ENCODE measurements around the gene CCNK. TPM values are rescaled to one million over a fixed set of nuclear protein-coding genes. Genes with fewer than 3 reads are reported as not detected.

Gene CCNK
- total RNA-seq, 2 donors from 2014 or later: 78.6 to 105 TPM

DNA sequence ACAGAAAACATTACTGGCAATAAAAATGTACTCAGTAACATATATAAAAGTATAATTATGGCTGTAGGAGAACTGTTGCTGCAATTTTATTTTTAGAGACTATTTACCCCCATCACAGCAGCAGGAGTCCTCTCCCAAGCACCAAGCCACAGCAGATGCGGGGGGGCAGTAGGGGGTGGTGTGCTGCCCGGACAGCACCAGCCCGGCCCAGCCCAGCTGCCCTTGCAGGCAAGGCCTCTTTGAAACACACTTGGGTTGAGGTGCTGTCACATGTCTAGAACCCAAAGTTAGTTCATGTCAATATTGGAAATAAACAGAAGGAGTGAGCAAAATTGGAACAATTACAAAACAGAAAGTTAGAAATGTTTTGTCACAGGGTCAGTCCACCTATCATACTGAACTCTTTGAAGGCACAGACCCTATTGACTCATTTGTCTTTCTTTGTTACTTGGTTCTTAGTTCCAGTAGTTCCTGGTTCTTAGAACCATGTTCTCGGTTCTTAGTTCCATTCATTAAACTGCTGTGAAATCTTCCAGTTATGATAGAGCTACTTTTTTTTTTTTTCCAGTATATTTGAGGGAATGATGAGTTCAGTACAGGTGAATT, 22.7 kb downstream of the CCNK start:
- Mint-ChIP-seq H3K9me3 (no peaks in the 10 kb centered on the region), H3K4me3 (no peak overlapping the region), H3K27me3 (no peaks in the 10 kb centered on the region), H3K4me1 (ENCODE audit: low read depth in 2 of 2) (no peaks in the 10 kb centered on the region), H3K36me3 (peaks cover 26% of the 10 kb centered on the region), H3K27ac (no peak overlapping the region)
- no peak for ATAC-seq
- no peak for DNase-seq (ENCODE audit: low spot score)

DNA sequence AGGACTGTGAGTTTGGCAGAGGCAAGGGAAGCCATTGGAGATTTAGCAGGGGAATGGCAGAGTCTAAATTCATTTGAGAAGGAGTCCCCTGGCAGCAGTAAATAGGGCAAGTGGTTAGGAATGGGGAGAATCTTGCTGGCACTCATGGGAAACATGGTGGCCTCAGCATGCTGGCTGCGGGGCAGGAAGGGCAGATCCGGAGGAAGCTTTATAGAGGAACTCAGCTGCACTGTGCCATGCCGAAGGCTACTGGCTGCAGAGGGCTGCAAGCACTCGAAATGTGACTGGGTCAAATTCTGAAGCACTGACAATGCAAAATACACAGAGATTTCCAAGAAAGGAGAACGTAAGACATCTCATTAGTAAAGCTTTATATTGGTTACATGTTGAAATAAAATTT, 23.9 kb downstream of the CCNK start:
- H3K27ac Mint-ChIP-seq: no peak overlapping the region
- DNase-seq (ENCODE audit: low spot score): no peak
- H3K4me1 Mint-ChIP-seq (ENCODE audit: low read depth in 2 of 2): peaks cover 0 to 3% of the 10 kb centered on the region in 2 donors
- H3K36me3 Mint-ChIP-seq: peaks cover 26% of the 10 kb centered on the region
- no peak overlapping the region for H3K4me3 Mint-ChIP-seq
- H3K27me3 Mint-ChIP-seq: no peaks in the 10 kb centered on the region
- H3K9me3 Mint-ChIP-seq: no peaks in the 10 kb centered on the region
- ATAC-seq: no peak

DNA sequence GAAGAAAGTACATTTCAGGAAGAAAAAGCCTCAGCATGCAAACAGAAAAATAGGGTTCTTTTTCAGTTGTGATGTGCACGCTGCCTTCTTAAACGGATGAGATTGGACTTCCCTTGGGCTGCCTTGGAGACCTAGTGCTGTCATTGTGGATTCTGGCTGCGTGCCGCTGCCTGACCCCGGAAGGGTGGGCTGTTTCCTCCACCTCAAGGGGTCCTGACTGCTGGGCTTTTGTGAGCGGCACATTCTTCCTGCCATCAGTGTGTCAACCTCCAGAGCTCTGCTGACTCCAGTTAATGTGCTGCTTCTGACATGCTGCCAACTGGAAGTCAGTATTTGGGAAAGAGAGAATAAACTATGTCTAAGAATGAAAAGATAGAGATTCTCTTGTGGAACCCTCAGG, 25.1 kb downstream of the CCNK start:
- Mint-ChIP-seq H3K27ac (no peak overlapping the region), H3K9me3 (no peaks in the 10 kb centered on the region), H3K36me3 (peaks cover 26% of the 10 kb centered on the region), H3K27me3 (no peaks in the 10 kb centered on the region), H3K4me3 (no peak overlapping the region), H3K4me1 (ENCODE audit: low read depth in 2 of 2) (peaks cover 0 to 3% of the 10 kb centered on the region in 2 donors)
- ATAC-seq (no peak), DNase-seq (ENCODE audit: low spot score) (no peak)

DNA sequence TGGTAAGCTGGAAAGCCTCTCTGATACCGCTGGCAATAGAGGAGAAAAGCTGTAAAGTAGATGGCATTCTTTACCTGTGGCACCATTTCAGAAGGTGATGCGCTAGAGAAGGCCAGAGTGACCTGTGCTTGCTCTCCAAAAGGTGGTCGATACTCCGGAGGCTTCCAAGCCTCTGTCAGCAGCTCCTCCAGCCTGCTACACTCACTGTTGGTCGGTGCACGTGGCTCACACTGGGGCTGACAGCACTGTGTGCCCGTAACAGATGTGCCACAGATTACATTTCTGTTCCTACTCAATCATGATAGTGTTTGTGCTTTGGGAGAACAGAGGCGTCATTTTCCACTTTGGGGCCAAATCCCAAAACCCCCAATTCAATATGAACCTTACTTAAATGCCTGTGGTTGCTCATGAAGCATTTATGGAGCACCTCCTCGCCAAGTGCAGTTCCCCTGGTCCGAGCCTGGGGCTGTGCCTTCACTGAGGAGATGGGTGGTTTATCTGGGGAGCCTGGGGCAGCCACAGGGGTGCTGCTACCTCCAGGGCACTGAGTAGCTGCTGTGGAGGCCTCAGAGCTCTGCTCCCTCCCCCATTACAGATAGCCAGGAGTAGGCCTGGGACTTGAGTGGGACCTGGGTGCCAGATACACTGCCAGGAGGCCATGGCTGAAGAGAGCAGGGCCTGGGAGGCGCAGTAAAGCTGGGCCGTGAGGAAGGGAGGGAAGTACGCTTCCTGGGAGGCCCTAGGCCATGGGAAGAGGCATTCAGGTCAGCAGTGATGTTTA, 26.8 kb downstream of the CCNK start:
- Mint-ChIP-seq H3K36me3 (peaks cover 26% of the 10 kb centered on the region), H3K27me3 (no peaks in the 10 kb centered on the region), H3K27ac (peak overlapping the region in 1 of 2 donors; percentile 31), H3K4me1 (ENCODE audit: low read depth in 2 of 2) (peaks cover 0 to 3% of the 10 kb centered on the region in 2 donors), H3K9me3 (no peaks in the 10 kb centered on the region), H3K4me3 (no peak overlapping the region)
- ATAC-seq: no peak
- no peak for DNase-seq (ENCODE audit: low spot score)

DNA sequence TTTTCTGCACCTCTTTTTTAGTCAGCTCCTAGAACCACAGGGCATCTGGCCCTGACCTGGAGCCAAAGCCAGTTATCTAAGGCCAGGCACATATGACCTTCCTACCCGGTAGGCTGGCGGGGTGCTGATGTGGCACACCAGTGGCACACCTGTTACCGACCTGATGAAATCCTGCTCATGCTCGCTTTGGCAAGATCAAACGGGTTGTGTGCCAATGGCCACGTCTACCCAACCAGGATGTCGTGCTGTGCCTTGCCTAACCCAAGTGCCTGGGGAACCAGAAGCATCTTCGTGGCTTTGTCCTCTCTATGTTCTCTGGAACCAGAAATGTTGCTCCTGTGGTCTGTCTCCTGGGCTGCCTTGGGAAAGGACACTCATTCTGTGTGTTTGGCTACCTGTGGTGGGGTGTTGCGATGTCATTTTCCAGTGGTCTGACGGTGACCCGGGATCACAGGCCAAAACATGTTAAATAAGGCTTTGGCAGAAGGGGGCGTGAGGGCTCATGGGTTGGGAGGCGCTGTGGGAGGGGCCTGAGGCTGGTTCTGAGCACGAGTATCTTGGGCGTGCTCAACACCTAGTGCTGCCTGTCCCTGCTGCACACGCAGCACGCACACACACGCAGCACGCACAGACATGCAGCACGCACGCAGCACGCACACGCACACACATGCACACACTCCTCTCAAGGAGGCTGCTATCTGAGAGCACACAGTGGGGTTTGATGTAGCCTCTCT, 27.9 kb downstream of the CCNK start:
- Mint-ChIP-seq H3K4me3 (no peak overlapping the region), H3K4me1 (ENCODE audit: low read depth in 2 of 2) (peaks cover 0 to 3% of the 10 kb centered on the region in 2 donors), H3K27me3 (no peaks in the 10 kb centered on the region), H3K27ac (peak overlapping the region in 1 of 2 donors; percentile 31), H3K9me3 (no peaks in the 10 kb centered on the region), H3K36me3 (peaks cover 17% of the 10 kb centered on the region)
- no peak for ATAC-seq
- no peak for DNase-seq (ENCODE audit: low spot score)

DNA sequence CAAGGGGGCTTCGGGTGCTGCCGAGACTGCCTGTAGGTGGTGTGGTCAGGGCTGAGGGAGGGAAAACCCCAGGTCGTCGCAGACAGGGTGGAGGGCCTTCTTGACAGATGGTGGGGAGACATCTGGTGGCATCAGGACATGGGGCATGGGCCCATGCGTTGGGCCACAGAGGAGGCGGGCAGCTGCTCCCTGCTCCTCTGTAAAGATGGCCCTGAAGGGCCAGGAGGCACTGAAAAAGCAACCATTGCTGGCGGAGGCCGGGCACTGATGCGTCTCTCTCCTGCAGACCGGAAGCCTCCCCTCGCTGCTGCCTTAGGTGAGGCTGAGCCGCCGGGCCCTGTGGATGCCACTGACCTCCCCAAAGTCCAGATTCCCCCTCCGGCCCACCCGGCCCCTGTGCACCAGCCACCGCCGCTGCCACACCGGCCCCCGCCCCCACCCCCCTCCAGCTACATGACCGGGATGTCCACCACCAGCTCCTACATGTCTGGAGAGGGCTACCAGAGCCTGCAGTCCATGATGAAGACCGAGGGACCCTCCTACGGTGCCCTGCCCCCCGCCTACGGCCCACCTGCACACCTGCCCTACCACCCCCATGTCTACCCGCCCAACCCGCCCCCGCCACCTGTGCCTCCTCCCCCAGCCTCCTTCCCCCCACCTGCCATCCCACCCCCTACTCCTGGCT, 28.8 kb downstream of the CCNK start:
- peaks cover 9% of the 10 kb centered on the region for H3K36me3 Mint-ChIP-seq
- H3K9me3 Mint-ChIP-seq: no peaks in the 10 kb centered on the region
- H3K27me3 Mint-ChIP-seq: no peaks in the 10 kb centered on the region
- no peak overlapping the region for H3K27ac Mint-ChIP-seq
- peaks cover 0 to 3% of the 10 kb centered on the region in 2 donors for H3K4me1 Mint-ChIP-seq (ENCODE audit: low read depth in 2 of 2)
- ATAC-seq (no peak), DNase-seq (ENCODE audit: low spot score) (no peak)
- H3K4me3 Mint-ChIP-seq: no peak overlapping the region

DNA sequence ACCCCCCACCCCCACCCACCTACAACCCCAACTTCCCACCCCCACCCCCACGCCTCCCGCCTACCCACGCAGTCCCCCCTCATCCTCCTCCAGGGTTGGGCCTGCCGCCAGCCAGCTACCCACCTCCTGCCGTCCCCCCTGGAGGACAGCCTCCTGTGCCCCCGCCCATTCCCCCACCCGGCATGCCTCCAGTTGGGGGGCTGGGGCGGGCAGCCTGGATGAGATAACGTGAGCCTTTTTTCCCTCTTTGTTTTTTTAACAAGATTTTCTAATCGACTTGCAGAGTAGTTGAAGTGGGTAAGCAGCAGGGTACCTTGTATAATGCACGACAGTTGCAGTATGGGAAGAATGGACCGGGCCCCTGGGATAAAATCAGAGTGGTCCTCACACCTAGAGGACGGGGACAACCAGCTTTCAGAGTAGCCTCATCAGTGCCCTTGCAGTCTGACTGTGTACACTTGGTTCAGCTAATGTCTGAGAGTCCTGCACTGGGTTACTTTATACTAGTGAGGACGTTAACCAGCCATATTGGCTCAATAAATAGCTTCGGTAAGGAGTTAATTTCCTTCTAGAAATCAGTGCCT, 29.4 kb downstream of the CCNK start:
- ATAC-seq: no peak
- DNase-seq (ENCODE audit: low spot score): no peak
- H3K4me3 Mint-ChIP-seq: no peak overlapping the region
- H3K4me1 Mint-ChIP-seq (ENCODE audit: low read depth in 2 of 2): peaks cover 0 to 3% of the 10 kb centered on the region in 2 donors
- H3K27ac Mint-ChIP-seq: no peak overlapping the region
- H3K9me3 Mint-ChIP-seq: no peaks in the 10 kb centered on the region
- no peaks in the 10 kb centered on the region for H3K27me3 Mint-ChIP-seq
- H3K36me3 Mint-ChIP-seq: peaks cover 5% of the 10 kb centered on the region

DNA sequence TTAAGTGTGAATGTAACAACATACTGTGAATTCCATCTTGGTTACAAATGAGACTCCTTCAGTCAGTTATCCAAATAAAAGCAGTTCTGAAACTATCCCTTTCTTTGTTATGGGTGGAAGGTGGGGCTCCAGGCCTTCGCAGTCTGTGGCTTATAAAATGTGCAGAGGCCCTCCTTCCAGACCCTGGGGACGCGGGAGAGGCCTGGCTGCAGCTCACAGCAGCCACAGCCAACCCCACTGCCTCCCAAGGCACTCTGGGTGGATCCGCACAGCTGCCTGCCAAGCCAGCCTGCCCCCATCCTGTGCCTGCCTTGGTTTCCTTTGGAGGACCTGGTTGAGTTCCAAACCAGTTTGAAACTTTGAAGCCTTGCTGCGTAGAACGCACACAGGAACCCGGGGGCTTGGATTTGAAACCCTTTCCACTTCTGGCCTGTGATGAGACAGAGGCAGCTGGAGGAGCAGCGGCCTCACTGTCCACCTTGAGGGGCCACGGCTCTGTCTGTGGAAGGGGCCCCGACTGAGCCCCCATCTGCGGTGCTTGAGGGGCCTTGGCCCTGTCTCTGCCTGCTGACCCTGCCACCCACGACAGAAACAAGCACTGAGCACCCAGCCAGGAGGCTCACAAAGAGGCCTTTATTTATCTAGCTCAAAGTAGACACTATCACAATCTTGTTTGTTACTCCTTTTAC, 30.4 kb downstream of the CCNK start:
- Mint-ChIP-seq H3K4me3 (no peak overlapping the region), H3K4me1 (ENCODE audit: low read depth in 2 of 2) (peaks cover 0 to 3% of the 10 kb centered on the region in 2 donors), H3K27ac (no peak overlapping the region), H3K36me3 (no peaks in the 10 kb centered on the region), H3K27me3 (no peaks in the 10 kb centered on the region), H3K9me3 (no peaks in the 10 kb centered on the region)
- ATAC-seq: no peak
- DNase-seq (ENCODE audit: low spot score): no peak

DNA sequence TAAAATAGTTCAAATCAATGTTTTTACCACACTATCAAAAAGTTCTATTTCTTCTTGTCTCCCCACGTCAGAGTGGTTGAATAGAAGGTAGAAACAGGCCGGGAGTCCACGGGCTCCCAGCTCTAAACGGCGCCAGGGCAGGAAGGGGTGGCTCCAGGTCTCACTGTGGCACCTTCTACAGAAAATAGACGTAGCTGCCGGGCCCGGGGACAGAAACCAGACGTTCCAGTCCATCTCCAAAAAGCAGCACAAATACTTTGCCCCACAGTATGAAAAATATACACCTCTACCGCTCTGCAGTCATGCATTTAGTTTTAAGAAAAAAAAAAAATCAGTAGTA, 30.9 kb downstream of the CCNK start:
- H3K27ac Mint-ChIP-seq: no peak overlapping the region
- peaks cover 0 to 3% of the 10 kb centered on the region in 2 donors for H3K4me1 Mint-ChIP-seq (ENCODE audit: low read depth in 2 of 2)
- H3K4me3 Mint-ChIP-seq: no peak overlapping the region
- H3K36me3 Mint-ChIP-seq: no peaks in the 10 kb centered on the region
- H3K9me3 Mint-ChIP-seq: no peaks in the 10 kb centered on the region
- ATAC-seq (no peak), DNase-seq (ENCODE audit: low spot score) (no peak)
- H3K27me3 Mint-ChIP-seq: no peaks in the 10 kb centered on the region

DNA sequence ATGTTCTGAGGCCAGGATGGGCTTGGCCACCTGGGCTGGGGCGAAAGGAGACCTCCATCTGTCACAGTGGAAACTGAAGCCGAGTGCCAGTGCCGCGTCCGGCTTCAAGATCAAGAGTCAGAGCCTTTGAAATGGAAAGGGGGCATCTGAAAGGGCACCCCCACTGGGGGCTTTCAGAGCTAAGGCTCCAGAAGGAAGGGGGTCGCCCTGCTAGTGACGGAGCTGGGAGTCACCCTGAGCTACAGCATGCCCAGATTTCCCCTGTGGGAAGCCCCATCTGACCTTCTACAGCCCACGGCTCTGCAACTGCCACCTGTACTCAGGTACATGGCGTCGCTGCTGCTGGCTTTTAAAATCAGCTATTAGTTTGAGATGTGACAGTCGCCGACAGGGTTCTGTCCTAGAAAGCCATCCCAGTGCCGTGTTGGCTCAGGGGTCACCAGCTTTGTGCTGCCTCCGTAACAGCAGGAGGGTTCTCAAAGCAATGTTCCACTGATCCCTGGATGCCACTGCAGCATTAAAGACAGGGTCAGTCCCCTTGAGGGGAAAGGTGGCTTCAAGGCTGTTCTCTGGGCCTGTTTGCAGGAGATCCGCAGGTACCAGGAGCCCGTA, 31.5 kb downstream of the CCNK start:
- H3K36me3 Mint-ChIP-seq: no peaks in the 10 kb centered on the region
- no peak for ATAC-seq
- DNase-seq (ENCODE audit: low spot score): no peak
- H3K4me1 Mint-ChIP-seq (ENCODE audit: low read depth in 2 of 2): peaks cover 0 to 3% of the 10 kb centered on the region in 2 donors
- H3K9me3 Mint-ChIP-seq: no peaks in the 10 kb centered on the region
- H3K27me3 Mint-ChIP-seq: no peaks in the 10 kb centered on the region
- no peak overlapping the region for H3K27ac Mint-ChIP-seq
- no peak overlapping the region for H3K4me3 Mint-ChIP-seq

DNA sequence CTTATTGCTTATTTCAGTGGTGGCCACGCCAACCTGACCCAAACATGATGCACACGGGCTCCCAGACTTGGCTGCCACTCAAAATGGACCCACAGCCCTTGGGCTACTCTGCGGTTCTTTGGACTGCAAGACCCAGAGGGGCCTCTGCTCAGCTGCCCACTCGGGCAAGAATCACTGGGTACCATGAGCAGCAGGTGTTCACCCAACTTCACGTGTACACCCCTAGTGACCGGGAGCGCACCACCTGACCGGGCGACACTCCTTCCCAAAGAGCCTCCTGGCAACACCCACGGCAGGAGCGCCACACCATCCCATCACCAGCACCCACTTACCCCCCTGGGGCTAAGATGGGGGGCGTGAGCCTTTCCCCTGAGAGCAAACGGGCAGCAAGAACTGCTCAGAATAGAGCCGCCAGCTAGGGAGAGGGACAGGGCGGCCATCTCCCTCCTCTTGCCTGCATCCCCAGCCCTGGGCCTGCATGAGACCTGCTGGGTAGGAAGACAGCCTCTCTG, 32.0 kb downstream of the CCNK start:
- Mint-ChIP-seq H3K36me3 (no peaks in the 10 kb centered on the region), H3K4me1 (ENCODE audit: low read depth in 2 of 2) (peaks cover 0 to 3% of the 10 kb centered on the region in 2 donors), H3K27me3 (no peaks in the 10 kb centered on the region), H3K9me3 (no peaks in the 10 kb centered on the region), H3K27ac (no peak overlapping the region), H3K4me3 (no peak overlapping the region)
- peak; percentile 51 for DNase-seq (ENCODE audit: low spot score)
- no peak for ATAC-seq

DNA sequence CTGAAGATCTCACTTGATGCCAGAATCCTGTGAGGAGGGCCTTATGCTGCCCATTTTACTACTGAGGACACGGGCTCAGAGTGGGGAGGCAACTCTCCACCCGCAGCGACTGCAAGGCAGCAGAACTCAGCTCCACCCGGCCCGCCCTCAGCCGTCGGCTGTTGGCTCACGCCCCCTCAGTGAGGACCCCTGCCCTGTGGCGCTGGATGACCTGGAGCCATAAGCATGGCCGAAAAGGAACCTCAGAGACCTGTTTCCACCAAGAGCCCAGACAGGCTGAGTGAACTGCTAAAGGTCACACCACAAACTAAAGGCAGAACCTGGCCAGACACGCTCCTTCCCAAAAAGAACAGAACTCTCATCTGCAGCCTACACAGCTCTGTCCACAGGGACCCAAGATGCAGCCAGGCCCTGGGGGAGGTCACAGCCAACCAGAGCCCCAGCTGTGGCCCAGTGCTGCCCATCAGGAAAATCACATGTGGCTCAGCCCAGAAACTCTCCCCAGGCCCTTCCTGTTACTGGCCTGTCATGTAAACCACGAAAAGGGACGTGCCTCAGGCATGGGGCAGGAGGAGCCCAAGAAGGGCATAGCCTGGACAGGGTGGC, 32.8 kb downstream of the CCNK start:
- Mint-ChIP-seq H3K4me1 (ENCODE audit: low read depth in 2 of 2) (peaks cover 0 to 3% of the 10 kb centered on the region in 2 donors), H3K36me3 (no peaks in the 10 kb centered on the region), H3K27me3 (no peaks in the 10 kb centered on the region), H3K27ac (no peak overlapping the region), H3K9me3 (no peaks in the 10 kb centered on the region), H3K4me3 (no peak overlapping the region)
- ATAC-seq (no peak), DNase-seq (ENCODE audit: low spot score) (peak; percentile 28)
